ENCODE results near the gene KAT6B.

The KAT6B gene

DNA sequence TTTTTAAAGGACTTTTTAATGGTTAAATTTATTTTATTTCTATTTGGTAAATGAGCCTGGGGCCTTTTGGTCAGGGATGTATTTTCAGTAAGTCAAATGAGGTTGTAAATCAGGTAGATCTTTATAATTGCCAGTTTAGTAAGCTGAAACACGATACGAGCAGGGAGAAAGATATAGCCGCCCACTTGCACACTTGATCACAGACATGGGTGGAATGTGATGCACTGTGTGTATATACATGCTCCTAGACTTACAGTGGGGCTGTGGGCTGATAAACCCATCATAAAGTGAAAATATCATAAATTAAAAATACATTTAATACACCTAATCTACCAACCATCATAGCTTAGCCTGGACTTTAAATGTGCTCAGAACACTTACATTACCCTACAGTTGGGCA, 165.7 kb downstream of the KAT6B start:
- TF ChIP-seq, protein P1, sequence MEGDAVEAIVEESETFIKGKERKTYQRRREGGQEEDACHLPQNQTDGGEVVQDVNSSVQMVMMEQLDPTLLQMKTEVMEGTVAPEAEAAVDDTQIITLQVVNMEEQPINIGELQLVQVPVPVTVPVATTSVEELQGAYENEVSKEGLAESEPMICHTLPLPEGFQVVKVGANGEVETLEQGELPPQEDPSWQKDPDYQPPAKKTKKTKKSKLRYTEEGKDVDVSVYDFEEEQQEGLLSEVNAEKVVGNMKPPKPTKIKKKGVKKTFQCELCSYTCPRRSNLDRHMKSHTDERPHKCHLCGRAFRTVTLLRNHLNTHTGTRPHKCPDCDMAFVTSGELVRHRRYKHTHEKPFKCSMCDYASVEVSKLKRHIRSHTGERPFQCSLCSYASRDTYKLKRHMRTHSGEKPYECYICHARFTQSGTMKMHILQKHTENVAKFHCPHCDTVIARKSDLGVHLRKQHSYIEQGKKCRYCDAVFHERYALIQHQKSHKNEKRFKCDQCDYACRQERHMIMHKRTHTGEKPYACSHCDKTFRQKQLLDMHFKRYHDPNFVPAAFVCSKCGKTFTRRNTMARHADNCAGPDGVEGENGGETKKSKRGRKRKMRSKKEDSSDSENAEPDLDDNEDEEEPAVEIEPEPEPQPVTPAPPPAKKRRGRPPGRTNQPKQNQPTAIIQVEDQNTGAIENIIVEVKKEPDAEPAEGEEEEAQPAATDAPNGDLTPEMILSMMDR (conservative IDR thresholded peaks at IDR 0.05; ENCODE audit: low read length), result no peak
- DNase-seq (ENCODE audit: low read depth), result no peak
- no peak overlapping the region for H3K4me3 ChIP-seq (ENCODE audit: low read length)

GRCh38 chr10:74993649-74994048, 167.2 kb downstream of the KAT6B start:
- DNase-seq (ENCODE audit: low read depth), result no peak
- H3K4me3 ChIP-seq (ENCODE audit: low read length), result no peak overlapping the region
- TF ChIP-seq, protein P1 (conservative IDR thresholded peaks at IDR 0.05; ENCODE audit: low read length), result no peak

GRCh38 chr10:74994854-74995253, 168.5 kb downstream of the KAT6B start:
- no peak overlapping the region for H3K4me3 ChIP-seq (ENCODE audit: low read length)
- TF ChIP-seq, protein P1 (conservative IDR thresholded peaks at IDR 0.05; ENCODE audit: low read length), result no peak
- DNase-seq (ENCODE audit: low read depth), result no peak

- TF ChIP-seq, protein P1 (conservative IDR thresholded peaks at IDR 0.05; ENCODE audit: low read length), result no peak
- no peak for DNase-seq (ENCODE audit: low read depth)
- H3K4me3 ChIP-seq (ENCODE audit: low read length), result no peak overlapping the region
Observed at GRCh38 chr10:74995806-74996205, 169.4 kb downstream of the KAT6B start.

GRCh38 chr10:74997163-74997562, 170.8 kb downstream of the KAT6B start:
- TF ChIP-seq, protein P1 (conservative IDR thresholded peaks at IDR 0.05; ENCODE audit: low read length), result no peak
- no peak for DNase-seq (ENCODE audit: low read depth)
- no peak overlapping the region for H3K4me3 ChIP-seq (ENCODE audit: low read length)

DNA sequence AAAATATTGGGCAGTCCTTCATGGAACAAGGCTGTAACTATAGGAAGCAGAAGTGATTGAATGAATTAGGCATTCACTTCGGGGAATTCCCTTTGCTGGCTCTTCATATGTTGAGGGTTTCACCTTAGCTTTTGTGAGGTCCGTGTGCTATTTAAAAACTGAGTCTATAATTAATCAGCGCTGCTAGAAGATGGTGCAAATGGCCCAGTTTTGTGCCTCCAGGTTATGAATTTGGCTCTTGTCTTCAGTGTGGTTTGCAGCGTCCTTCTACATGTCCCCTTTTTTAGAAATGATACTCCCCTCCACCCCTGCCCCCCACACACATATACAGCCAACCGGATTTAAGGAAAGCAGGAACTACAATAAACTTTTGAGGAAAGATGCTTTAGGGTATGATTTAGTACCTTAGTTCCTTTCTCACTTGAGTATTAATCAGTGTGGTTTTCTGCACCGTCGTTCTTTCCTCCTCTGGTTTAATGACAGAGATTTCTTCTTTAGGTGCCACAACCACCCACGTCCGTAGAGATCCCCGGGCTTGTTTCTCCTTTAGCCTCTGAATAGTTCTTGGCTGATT, 174.4 kb downstream of the KAT6B start:
- TF ChIP-seq, protein P1 (conservative IDR thresholded peaks at IDR 0.05; ENCODE audit: low read length), result no peak
- H3K4me3 ChIP-seq (ENCODE audit: low read length), result no peak overlapping the region
- DNase-seq (ENCODE audit: low read depth), result no peak

- TF ChIP-seq, protein P1 (conservative IDR thresholded peaks at IDR 0.05; ENCODE audit: low read length), result no peak
- DNase-seq (ENCODE audit: low read depth), result no peak
- H3K4me3 ChIP-seq (ENCODE audit: low read length), result no peak overlapping the region
Observed at GRCh38 chr10:75001715-75002350, 175.4 kb downstream of the KAT6B start.

All from AG10803 (cell line).